ENCODE measurements around the gene MCM3AP.
A peak's percentile ranks its signal among the peaks of the same experiment; 100 is the strongest.

DNA sequence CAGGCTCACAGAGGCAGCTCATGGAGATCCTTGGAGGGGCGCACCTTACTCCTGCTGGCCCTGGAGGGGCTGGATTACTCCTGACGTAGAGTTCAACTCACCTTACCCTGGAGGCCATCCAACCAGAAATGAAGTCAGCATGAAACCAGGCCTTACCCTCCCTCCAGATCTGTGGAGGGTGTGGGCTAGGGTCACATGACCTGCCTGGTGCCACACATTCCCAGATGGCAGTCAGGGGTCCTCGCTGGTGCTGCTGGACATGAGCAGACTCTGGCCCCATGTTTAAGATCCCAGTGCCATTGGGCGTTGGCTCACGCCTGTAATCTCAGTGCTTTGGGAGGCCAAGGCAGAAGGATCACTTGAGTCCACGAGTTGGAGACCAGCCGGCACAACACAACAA, 33.8 kb upstream of the MCM3AP start:
- TF ChIP-seq, protein P1, sequence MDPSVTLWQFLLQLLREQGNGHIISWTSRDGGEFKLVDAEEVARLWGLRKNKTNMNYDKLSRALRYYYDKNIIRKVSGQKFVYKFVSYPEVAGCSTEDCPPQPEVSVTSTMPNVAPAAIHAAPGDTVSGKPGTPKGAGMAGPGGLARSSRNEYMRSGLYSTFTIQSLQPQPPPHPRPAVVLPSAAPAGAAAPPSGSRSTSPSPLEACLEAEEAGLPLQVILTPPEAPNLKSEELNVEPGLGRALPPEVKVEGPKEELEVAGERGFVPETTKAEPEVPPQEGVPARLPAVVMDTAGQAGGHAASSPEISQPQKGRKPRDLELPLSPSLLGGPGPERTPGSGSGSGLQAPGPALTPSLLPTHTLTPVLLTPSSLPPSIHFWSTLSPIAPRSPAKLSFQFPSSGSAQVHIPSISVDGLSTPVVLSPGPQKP (CRISPR knock-in tag; IDR thresholded peaks at IDR 0.05) = no peak
- TF ChIP-seq CTBP1 (IDR thresholded peaks at IDR 0.05; ENCODE audit: borderline replicate concordance) (no peak), DPF2 (IDR thresholded peaks at IDR 0.05) (no peak)
- TF ChIP-seq, protein P2, sequence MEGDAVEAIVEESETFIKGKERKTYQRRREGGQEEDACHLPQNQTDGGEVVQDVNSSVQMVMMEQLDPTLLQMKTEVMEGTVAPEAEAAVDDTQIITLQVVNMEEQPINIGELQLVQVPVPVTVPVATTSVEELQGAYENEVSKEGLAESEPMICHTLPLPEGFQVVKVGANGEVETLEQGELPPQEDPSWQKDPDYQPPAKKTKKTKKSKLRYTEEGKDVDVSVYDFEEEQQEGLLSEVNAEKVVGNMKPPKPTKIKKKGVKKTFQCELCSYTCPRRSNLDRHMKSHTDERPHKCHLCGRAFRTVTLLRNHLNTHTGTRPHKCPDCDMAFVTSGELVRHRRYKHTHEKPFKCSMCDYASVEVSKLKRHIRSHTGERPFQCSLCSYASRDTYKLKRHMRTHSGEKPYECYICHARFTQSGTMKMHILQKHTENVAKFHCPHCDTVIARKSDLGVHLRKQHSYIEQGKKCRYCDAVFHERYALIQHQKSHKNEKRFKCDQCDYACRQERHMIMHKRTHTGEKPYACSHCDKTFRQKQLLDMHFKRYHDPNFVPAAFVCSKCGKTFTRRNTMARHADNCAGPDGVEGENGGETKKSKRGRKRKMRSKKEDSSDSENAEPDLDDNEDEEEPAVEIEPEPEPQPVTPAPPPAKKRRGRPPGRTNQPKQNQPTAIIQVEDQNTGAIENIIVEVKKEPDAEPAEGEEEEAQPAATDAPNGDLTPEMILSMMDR (IDR thresholded peaks at IDR 0.05 in 2 of 3, conservative IDR thresholded peaks at IDR 0.05 in 1 of 3; ENCODE audit: insufficient read depth in 2 of 3, low read depth in 1 of 3, low read length in 3 of 3) = no peak
- TF ChIP-seq, protein P3, sequence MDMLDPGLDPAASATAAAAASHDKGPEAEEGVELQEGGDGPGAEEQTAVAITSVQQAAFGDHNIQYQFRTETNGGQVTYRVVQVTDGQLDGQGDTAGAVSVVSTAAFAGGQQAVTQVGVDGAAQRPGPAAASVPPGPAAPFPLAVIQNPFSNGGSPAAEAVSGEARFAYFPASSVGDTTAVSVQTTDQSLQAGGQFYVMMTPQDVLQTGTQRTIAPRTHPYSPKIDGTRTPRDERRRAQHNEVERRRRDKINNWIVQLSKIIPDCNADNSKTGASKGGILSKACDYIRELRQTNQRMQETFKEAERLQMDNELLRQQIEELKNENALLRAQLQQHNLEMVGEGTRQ (CRISPR knock-in tag; IDR thresholded peaks at IDR 0.05) = peak; percentile 40; the same call in 1 of the 2 replicates

Measured in K562 (cell line).